Cerebellar nuclear complex (tissue), 1 donor: Measurements from ENCODE around the gene DLG3.

Source experiments
- DNase-seq, 2 experiments: peaks; one replicate each; lab custom pipeline; 2025; lab: John Stamatoyannopoulos, UW

Gene DLG3

GRCh38 chrX:70437921-70438665 lies 6.5 kb upstream of the DLG3 start:
- no peak for DNase-seq

GRCh38 chrX:70439016-70439415 lies 5.6 kb upstream of the DLG3 start:
- DNase-seq, result no peak

- DNase-seq, result no peak
These were observed 2.4 kb upstream of the DLG3 start for GRCh38 chrX:70442224-70442623.

- no peak for DNase-seq
These were observed 466 bp downstream of the DLG3 start for GRCh38 chrX:70444946-70445656.

GRCh38 chrX:70445951-70446350 lies 1.3 kb downstream of the DLG3 start:
- DNase-seq, result no peak

GRCh38 chrX:70446380-70447350 lies 2.0 kb downstream of the DLG3 start:
- no peak for DNase-seq

- DNase-seq, result no peak
These were observed 4.9 kb downstream of the DLG3 start for GRCh38 chrX:70449457-70449966.

GRCh38 chrX:70452143-70452733 lies 7.6 kb downstream of the DLG3 start:
- DNase-seq, result no peak

GRCh38 chrX:70453024-70453618 lies 8.5 kb downstream of the DLG3 start:
- DNase-seq, result no peak

GRCh38 chrX:70454441-70455365 lies 10.1 kb downstream of the DLG3 start:
- DNase-seq, result peak in 1 of 2 experiments; percentile 7

GRCh38 chrX:70455366-70456202 lies 10.9 kb downstream of the DLG3 start:
- DNase-seq, result no peak

- DNase-seq, result no peak
These were observed 11.6 kb downstream of the DLG3 start for GRCh38 chrX:70456256-70456655.

GRCh38 chrX:70461026-70461425 lies 16.4 kb downstream of the DLG3 start:
- DNase-seq, result no peak

GRCh38 chrX:70464051-70464450 lies 19.4 kb downstream of the DLG3 start:
- DNase-seq, result no peak

GRCh38 chrX:70466968-70467367 lies 22.3 kb downstream of the DLG3 start:
- no peak for DNase-seq

- DNase-seq, result no peak
These were observed 24.1 kb downstream of the DLG3 start for GRCh38 chrX:70468709-70469108.

GRCh38 chrX:70470850-70471289 lies 26.2 kb downstream of the DLG3 start:
- DNase-seq, result no peak

GRCh38 chrX:70476166-70476933 lies 31.7 kb downstream of the DLG3 start:
- no peak for DNase-seq
